Measurements from ENCODE around the gene APOD. TPM values are rescaled to one million over a fixed set of nuclear protein-coding genes. Genes with fewer than 3 reads are reported as not detected.
"Not testable (repeated sequence)": the region's sequence is repeated elsewhere in the genome, so short reads cannot be mapped to it uniquely, and the experiment has no call there.

The APOD gene
- 1.3 and 9.8 TPM in 2 replicates for total RNA-seq (2012; rRNA removed)

DNA sequence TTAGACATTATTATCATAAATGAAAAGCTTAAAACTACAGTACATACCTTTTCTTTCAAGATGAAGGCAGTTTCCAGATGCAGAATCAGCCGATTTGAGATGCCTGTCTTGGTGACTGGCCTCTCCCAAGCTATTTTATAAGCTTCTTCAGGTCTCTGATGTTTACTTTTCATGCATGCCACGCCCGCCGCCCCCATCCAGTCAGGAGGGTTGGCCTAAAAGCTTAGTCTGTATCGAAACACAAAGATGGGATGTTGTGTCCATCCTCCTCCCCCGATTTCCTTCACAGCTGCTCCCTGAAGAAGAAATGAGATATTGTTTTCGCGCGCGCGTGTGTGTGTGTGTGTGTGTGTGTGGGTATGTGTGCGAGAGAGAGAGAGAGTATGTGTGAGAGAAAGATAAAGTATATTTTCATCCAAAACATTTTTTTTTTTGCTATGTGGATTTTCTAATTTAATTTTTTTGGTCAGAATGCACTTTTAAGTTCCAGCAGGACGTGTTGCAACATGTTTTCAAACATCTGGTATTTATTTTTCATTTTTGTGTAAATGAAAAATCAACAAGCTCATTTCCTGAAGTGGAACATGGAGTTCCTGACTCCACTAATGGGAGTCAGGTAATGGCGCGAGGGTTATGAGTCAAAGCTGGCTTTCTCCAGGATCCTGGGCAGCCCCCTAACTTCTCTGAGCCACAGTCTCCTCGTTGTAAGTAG is at the start of gene APOD:
Gene APOD, minus strand, starts transcription at position 110 of the 712 bp plus-strand sequence. CDS start 4,479 bp downstream, outside the sequence.
- H3K9me3 ChIP-seq (replicated peaks; ENCODE audit: low read length), result no peaks in the 10 kb centered on the region
- H3K4me1 ChIP-seq (ENCODE audit: control insufficient read depth, insufficient read depth, low read length), result peaks cover 9% of the 10 kb centered on the region
- no peak within 1 kb of the TSS for H3K9ac ChIP-seq (ENCODE audit: low read depth, low read length)
- no peaks in the 10 kb centered on the region for H3K36me3 ChIP-seq (ENCODE audit: insufficient read depth, low read length)
- peaks cover 22% of the 10 kb centered on the region for H3K27me3 ChIP-seq (ENCODE audit: control insufficient read depth, insufficient read depth, low read length)
- no peak within 1 kb of the TSS for H3K4me3 ChIP-seq (ENCODE audit: low read length)
- H3K4me2 ChIP-seq (ENCODE audit: low read length), result peak within 1 kb of the TSS; percentile 51

DNA sequence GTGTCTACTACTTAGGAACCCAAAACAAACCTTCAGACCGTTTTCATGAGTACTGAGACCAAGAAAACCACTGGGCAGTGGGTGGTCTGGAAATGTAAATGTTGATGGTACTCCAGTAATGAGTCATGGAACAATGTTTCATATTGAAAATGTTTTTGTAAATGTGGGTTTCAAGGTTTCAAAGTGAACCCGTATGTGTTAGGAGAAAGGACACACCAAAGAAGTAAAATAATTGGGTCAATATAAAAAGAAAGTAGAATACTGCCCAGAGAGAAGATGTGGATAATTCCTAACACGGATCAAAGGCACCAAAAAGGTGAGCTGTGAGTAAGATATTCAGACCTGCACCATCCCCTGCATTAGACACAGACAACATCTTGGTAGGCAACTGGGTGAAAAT is 49.6 kb upstream of the APOD start:
- not testable (repeated sequence) for H3K27me3 ChIP-seq (ENCODE audit: control insufficient read depth, insufficient read depth, low read length); H3K4me3 ChIP-seq (ENCODE audit: low read length); H3K36me3 ChIP-seq (ENCODE audit: insufficient read depth, low read length); H3K9ac ChIP-seq (ENCODE audit: low read depth, low read length); H3K4me1 ChIP-seq (ENCODE audit: control insufficient read depth, insufficient read depth, low read length); H3K4me2 ChIP-seq (ENCODE audit: low read length); H3K9me3 ChIP-seq (replicated peaks; ENCODE audit: low read length)

DNA sequence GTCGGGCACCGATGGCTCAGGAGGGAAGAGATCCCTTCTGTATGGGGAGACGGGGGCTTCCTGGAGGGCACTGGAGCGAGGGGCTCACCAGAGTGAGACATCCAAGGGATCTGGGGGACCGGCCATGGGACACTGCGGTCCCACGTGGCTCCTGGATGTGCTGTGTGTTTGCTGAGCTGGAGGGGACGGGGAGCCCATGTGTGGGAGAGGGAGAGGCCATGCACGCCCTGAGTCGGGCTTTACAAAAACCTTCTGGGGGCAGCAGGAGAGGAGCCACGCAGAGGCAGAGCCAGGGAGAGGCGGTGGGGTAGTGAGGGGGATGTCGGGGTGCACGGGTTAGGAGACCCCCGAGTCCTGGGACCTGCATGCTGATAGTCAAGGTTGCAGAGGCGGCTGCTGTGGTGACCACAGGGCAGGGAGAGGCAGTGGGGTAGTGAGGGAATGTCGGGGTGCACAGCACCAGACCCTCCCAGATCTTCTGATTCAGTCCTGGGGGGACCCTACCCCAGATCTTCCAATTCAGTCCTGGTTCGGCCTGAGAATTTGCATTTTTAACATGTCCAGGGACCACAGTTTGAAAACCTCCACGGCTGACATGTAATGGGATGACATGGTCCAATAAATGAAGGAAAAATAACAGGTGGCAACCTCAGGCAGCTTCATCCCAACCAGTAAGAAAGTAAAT is 48.9 kb upstream of the APOD start:
- not testable (repeated sequence) for H3K27me3 ChIP-seq (ENCODE audit: control insufficient read depth, insufficient read depth, low read length); H3K36me3 ChIP-seq (ENCODE audit: insufficient read depth, low read length); H3K4me2 ChIP-seq (ENCODE audit: low read length); H3K9me3 ChIP-seq (replicated peaks; ENCODE audit: low read length); H3K4me3 ChIP-seq (ENCODE audit: low read length); H3K4me1 ChIP-seq (ENCODE audit: control insufficient read depth, insufficient read depth, low read length); H3K9ac ChIP-seq (ENCODE audit: low read depth, low read length)

DNA sequence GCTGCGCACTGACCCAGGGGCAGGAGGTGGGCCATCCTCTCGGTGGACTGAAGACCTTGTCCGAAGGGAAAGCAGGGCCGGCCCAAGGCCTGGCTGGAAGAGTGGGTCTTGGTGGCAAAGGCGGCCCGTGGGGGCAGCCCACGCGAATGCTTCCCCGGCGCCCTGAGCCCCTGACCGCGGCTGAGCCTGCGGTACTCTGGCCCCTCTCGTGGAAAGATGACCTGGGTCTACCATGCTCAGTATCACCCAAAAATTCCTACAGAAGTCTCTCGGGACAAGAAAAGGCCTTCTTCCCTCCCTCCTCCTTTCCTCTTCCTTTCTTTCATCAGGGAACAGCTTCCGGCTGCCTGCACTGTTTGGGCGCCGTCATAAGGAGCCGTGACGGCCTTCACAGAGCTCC is 48.3 kb upstream of the APOD start:
- not testable (repeated sequence) for H3K4me2 ChIP-seq (ENCODE audit: low read length); H3K4me1 ChIP-seq (ENCODE audit: control insufficient read depth, insufficient read depth, low read length); H3K9ac ChIP-seq (ENCODE audit: low read depth, low read length); H3K9me3 ChIP-seq (replicated peaks; ENCODE audit: low read length); H3K36me3 ChIP-seq (ENCODE audit: insufficient read depth, low read length); H3K27me3 ChIP-seq (ENCODE audit: control insufficient read depth, insufficient read depth, low read length); H3K4me3 ChIP-seq (ENCODE audit: low read length)

DNA sequence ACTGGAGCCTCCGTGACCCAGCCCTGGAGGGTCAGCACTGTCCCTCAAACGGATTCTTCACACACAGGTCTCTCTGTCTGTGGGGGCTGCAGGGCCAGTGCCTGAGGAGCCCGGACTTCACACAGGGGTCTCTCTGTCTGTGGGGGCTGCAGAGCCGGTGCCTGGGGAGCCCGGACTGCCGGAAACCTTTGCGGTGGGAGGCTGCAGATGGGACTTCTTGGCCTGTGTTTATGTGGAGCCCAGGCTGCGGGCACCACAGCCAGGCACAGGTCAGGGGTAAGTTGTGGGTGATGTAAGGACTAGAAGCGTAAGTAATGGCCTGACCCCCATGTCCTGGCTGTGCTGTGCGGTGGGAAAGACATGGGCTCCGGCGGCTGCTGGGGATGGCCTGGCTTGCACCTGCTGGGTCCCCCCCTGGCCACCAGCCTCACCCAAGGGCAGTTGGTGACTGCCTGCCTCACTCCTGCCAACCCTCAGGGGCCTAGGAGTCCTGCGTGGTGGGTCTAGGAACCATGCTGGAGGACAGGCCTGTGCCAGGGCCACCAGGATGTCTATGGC is 47.3 kb upstream of the APOD start:
- not testable (repeated sequence) for H3K4me3 ChIP-seq (ENCODE audit: low read length); H3K9me3 ChIP-seq (replicated peaks; ENCODE audit: low read length); H3K4me2 ChIP-seq (ENCODE audit: low read length); H3K27me3 ChIP-seq (ENCODE audit: control insufficient read depth, insufficient read depth, low read length); H3K9ac ChIP-seq (ENCODE audit: low read depth, low read length); H3K4me1 ChIP-seq (ENCODE audit: control insufficient read depth, insufficient read depth, low read length); H3K36me3 ChIP-seq (ENCODE audit: insufficient read depth, low read length)

DNA sequence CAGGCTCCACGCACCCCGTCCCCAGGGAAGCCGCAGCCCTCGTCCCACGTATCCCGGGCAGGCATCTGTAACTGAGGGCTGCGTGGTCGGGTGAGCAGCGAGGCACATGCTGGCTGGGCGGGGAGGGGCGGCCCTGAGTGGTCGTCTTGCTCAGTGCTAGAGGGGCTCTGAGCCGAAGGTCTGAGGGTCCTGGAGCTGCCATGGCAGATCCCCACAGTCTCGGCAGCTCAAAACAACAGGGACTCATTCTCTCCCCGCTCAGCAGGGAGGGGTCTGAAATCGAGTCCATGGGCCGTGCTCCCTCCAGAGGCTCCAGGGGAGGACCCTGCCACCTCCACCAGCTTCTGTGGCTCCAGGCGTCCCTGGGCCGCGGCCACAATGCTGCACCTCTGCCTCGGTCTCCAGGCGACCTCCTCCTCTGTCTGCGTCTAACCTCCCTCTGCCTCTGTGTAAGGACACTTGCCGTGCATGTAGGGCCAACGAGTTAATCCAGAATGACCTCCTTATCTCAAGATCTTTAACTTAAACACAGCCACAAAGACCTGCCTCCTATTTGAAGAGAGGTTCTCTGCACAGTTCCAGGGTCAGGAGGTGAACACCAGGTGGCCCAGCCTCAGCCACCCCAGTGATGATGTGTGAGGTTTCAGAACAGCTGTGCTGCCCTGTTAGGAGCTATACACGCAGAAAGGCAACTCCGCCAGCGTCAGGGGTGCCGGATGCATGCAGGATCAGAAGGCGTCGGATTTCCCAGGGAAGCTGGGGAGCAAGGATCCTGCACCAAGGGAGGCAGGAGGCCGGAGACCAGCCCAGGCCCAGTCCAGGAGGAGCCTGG is 46.6 kb upstream of the APOD start:
- not testable (repeated sequence) for H3K9ac ChIP-seq (ENCODE audit: low read depth, low read length); H3K4me2 ChIP-seq (ENCODE audit: low read length); H3K27me3 ChIP-seq (ENCODE audit: control insufficient read depth, insufficient read depth, low read length); H3K4me3 ChIP-seq (ENCODE audit: low read length); H3K36me3 ChIP-seq (ENCODE audit: insufficient read depth, low read length); H3K4me1 ChIP-seq (ENCODE audit: control insufficient read depth, insufficient read depth, low read length); H3K9me3 ChIP-seq (replicated peaks; ENCODE audit: low read length)

DNA sequence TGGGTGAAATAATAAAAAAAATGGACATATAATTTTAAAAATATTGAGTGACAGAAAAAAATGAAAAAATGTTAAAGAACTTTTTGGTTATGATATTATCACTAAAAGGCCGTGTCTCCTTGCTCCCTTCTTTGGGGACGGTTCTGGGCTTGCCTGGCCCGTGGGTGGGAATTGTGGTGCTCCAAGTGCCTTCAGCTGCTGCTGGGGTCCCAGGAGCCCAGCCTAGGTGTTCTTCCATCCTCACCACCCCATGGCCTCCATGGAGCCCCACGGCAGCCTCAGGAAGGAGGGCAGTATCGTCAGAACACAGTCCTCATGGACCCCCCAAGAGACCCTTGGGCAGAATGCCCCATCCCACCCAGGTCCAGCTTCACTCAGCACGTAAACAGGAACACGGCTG is 45.9 kb upstream of the APOD start:
- not testable (repeated sequence) for H3K36me3 ChIP-seq (ENCODE audit: insufficient read depth, low read length); H3K9ac ChIP-seq (ENCODE audit: low read depth, low read length); H3K4me3 ChIP-seq (ENCODE audit: low read length); H3K4me2 ChIP-seq (ENCODE audit: low read length); H3K9me3 ChIP-seq (replicated peaks; ENCODE audit: low read length); H3K4me1 ChIP-seq (ENCODE audit: control insufficient read depth, insufficient read depth, low read length); H3K27me3 ChIP-seq (ENCODE audit: control insufficient read depth, insufficient read depth, low read length)

DNA sequence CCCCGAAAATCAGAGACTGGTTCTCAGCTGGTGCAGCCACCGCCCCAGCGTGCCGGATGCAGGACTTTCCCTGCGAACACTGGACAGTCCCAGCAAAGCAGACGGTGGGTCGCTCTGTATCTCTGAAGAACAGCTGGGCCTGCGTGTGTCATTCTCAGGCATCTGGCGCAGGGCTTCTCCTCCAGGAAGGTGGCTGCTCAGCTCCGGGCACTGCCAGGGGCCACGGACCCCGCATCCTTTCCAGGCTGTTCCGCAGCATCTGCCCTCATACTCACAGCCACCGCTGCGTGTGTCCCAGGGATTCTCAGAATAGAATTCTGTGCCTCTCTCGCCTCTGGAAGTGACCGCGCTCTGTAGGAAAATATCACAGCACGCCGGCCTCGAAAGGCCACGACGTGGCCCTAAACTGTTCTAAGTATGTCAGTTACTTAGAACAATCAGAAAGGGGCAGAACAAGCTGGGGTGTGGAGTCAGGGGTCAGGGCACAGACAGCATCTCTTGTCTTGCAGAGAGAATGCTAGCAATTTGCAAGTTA is 44.7 kb upstream of the APOD start:
- H3K36me3 ChIP-seq (ENCODE audit: insufficient read depth, low read length); H3K4me1 ChIP-seq (ENCODE audit: control insufficient read depth, insufficient read depth, low read length); H3K9me3 ChIP-seq (replicated peaks; ENCODE audit: low read length); H3K4me2 ChIP-seq (ENCODE audit: low read length); H3K27me3 ChIP-seq (ENCODE audit: control insufficient read depth, insufficient read depth, low read length); H3K9ac ChIP-seq (ENCODE audit: low read depth, low read length); H3K4me3 ChIP-seq (ENCODE audit: low read length): not testable (repeated sequence)

DNA sequence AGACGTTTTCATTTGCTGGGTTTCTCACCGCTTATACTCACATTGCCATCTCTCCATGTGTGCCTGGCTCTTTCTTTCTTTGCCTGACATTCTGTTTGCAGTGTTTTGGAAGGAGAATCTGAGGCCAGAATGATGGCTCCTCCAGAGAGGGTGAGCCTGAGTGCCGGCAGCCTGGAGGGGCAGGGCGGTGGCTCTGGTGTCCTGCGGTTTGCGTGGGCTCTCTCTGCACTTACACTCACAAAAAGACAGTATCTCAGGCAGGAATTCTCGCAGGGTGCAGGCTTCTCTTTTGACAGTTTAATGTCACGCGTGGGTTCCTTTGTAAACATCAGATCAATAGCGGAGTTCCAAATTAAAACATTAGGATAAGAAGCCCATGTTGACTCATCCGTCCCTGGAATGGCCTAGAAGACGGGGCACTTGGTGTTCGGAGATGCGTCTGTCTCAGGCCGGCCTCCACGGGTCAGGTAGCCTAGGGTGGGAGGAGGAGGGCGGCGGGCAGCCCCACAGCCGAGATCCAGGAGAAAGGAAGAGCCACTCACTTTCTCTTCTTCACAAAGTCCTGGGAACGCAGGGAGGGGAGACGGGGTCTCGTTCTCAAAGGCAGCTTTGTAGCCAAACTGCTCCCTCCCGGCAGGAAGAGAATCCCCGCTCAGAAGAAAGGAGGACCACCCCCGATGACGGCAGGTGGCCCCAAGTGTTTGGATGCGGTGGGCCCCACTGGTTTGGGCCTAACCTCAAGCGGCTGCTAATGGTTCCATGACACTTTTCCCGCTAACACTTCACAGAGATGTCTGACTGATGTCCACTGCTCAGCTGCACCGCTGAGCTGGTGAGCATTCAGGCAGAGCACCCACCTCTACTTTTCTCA is 44.0 kb upstream of the APOD start:
- not testable (repeated sequence) for H3K36me3 ChIP-seq (ENCODE audit: insufficient read depth, low read length); H3K9ac ChIP-seq (ENCODE audit: low read depth, low read length); H3K4me1 ChIP-seq (ENCODE audit: control insufficient read depth, insufficient read depth, low read length); H3K4me3 ChIP-seq (ENCODE audit: low read length); H3K4me2 ChIP-seq (ENCODE audit: low read length); H3K9me3 ChIP-seq (replicated peaks; ENCODE audit: low read length); H3K27me3 ChIP-seq (ENCODE audit: control insufficient read depth, insufficient read depth, low read length)

DNA sequence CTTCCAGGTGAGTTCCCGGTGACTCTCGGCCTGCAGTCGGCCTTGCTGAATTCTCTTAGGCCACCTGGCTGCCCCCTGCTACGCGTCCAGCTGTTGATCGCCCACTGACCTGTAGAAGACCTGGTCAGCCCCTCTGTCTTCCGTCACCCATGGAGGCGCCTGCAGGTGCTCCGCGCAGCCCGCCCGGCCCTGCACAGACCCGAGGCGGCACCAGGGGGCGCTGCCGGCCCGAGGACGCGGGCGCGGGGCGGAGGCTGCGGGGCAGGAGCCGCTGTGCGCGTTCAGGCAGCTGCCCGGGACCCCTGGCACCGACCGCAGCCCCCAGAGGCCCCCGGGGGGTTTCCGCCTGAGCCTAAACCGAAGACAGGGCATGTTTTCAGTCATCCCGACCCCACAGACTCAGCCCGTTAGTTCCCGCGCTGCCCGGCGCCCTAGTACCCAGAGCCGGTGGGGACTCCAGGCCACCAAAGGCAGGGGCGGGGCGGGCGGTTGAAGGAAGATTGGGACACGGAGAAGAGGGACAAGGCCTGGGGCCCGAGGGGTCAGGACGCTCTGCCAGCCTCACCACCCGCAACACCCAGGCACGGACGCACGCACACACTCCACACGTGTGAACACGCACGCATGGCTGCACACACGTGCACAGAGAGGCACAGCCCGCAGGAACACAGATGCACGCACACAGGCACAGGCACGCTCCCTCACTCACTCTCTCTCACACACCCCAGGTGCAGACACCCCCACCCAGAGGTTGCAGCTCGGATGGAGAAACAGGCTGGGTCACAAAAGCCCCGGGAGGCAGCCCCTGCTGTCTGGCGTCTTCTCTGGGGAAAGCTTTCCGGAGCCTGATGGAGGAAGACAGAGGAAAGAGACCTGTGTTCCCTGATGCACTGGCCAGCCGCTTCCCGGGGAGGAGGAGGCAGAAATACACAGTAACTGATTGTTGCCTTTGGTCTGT is 41.1 kb upstream of the APOD start:
- not testable (repeated sequence) for H3K4me1 ChIP-seq (ENCODE audit: control insufficient read depth, insufficient read depth, low read length); H3K4me3 ChIP-seq (ENCODE audit: low read length); H3K4me2 ChIP-seq (ENCODE audit: low read length); H3K9me3 ChIP-seq (replicated peaks; ENCODE audit: low read length); H3K36me3 ChIP-seq (ENCODE audit: insufficient read depth, low read length); H3K9ac ChIP-seq (ENCODE audit: low read depth, low read length); H3K27me3 ChIP-seq (ENCODE audit: control insufficient read depth, insufficient read depth, low read length)
